ENCODE data around the gene LDLRAD2.

DNA sequence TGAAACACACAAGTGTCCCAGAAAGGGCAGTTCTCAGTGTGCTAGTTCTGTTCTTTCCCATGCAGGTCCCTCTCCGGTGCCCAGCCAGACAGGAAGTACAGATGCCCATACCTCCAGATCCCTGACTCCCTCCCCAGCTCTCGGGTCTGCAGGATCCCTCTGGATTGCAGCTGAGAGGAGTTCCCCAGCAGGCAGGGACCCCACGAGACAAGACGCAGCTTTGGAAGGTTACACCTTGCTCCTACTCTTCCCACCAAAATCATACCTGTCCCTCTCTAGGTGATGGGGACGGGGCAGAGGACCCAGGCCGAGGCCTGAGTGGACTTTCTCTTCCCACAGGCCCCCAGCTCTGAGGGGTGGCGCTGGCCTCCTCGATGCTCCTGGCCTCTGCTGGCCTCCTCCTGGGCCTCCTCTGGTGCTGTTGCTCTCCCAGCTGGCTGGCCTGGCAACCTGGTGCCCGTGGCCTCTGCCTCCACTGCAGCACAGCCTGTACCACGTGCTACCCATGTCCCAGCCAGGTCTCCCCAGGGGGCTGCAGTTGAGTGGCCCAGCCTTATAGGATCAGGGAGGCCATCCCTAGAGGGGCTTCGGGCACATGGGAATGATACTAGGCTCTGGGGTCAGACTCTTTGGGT lies 9.4 kb downstream of the LDLRAD2 start:
- TF ChIP-seq, protein P1, sequence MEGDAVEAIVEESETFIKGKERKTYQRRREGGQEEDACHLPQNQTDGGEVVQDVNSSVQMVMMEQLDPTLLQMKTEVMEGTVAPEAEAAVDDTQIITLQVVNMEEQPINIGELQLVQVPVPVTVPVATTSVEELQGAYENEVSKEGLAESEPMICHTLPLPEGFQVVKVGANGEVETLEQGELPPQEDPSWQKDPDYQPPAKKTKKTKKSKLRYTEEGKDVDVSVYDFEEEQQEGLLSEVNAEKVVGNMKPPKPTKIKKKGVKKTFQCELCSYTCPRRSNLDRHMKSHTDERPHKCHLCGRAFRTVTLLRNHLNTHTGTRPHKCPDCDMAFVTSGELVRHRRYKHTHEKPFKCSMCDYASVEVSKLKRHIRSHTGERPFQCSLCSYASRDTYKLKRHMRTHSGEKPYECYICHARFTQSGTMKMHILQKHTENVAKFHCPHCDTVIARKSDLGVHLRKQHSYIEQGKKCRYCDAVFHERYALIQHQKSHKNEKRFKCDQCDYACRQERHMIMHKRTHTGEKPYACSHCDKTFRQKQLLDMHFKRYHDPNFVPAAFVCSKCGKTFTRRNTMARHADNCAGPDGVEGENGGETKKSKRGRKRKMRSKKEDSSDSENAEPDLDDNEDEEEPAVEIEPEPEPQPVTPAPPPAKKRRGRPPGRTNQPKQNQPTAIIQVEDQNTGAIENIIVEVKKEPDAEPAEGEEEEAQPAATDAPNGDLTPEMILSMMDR (conservative IDR thresholded peaks at IDR 0.05; ENCODE audit: low read length), result no peak
- TF ChIP-seq EZH2phosphoT487 (IDR thresholded peaks at IDR 0.05; ENCODE audit: borderline replicate concordance), result no peak

Measured in Loucy (cell line).